ENCODE data around the gene NPM1.
"Not testable (repeated sequence)": the region's sequence is repeated elsewhere in the genome, so short reads cannot be mapped to it uniquely, and the experiment has no call there.

NPM1 gene, protein sequence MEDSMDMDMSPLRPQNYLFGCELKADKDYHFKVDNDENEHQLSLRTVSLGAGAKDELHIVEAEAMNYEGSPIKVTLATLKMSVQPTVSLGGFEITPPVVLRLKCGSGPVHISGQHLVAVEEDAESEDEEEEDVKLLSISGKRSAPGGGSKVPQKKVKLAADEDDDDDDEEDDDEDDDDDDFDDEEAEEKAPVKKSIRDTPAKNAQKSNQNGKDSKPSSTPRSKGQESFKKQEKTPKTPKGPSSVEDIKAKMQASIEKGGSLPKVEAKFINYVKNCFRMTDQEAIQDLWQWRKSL

DNA sequence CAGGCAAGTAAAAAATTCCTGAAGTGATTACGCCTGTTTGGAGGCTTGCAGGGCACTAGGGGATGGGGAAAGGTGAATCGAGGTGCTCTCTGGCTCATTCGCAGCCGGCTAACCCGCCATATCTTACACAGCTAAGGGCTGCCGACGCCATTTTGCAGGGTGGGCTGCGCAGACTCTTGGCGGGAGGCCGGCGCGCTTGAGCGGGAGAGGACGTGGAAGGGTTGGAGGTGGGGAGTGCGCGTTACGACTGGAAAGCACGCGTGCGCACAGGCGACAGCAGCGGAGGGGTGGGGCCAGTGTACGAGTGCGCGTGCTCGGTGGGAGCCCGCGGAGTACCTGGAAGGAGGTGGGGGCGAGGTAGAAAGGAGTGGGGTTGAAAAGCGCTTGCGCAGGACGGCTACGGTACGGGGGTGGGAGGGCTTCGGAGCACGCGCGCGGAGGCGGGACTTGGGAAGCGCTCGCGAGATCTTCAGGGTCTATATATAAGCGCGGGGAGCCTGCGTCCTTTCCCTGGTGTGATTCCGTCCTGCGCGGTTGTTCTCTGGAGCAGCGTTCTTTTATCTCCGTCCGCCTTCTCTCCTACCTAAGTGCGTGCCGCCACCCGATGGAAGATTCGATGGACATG is at the start of gene NPM1:
Gene NPM1, plus strand, starts transcription at position 505 of the 625 bp plus-strand sequence. Its CDS starts 100 bp downstream, at position 605.
- peak; percentile 99 for DNase-seq

- no peak for DNase-seq
These were observed 47.6 kb upstream of the NPM1 start for GRCh38 chr5:171340042-171340441.

GRCh38 chr5:171340491-171340890 is 47.2 kb upstream of the NPM1 start:
- no peak for DNase-seq

- DNase-seq, result peak; percentile 38
These were observed 45.1 kb upstream of the NPM1 start for GRCh38 chr5:171342362-171343111.

DNA sequence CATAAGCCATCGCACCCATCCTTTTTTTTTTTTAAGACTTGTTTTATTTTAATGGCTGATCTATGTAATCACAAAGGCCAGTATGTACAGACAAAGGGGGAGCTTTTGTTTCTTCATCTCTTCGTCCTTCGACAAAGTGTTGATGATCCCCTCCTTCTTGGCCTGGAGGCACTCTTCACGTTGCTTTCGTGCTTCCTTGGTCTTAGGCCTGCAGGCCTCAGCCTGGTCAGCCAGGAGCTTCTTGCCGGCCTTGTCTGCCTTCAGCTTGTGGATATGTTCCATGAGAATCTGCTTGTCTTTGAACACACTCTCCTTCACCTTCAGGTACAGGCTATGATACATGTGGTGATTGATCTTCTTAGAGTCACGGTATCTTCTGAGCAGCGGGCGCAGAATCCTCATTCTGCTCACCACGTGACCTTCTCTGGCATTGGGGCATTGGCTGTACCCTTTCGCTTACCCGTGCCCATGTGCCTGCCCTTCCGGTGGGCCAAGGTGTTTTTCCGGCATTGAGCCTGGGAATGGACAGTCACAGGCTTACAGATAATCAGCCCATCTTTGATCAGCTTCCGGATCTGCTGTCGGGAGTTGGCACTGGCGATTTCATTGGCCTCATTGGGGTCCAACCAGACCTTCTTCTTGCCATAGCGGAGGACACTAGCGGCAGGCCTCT is 42.6 kb upstream of the NPM1 start:
- DNase-seq, result no peak

- no peak for DNase-seq
These were observed 36.0 kb upstream of the NPM1 start for GRCh38 chr5:171351536-171352073.

GRCh38 chr5:171355302-171355724 is 32.3 kb upstream of the NPM1 start:
- no peak for DNase-seq

DNA sequence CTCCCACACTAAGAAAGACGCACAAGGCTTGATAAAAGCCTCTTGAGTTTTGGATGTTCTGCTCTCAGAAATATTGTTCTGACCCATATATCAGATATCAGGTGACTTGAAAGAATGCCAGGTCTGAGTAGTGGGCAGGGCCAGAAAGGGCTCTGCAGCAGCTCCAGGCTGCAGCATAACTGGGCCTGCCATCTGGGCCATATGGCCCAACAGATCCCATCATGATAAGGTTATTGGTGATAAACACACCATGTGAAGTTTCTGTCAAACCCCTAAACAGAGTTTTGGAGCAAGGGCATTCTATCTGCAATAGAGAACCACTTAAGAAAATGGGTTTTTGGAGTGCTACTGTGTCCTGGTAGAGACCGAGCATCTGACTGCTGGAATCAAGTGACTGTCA is 29.8 kb upstream of the NPM1 start:
- DNase-seq, result no peak

DNA sequence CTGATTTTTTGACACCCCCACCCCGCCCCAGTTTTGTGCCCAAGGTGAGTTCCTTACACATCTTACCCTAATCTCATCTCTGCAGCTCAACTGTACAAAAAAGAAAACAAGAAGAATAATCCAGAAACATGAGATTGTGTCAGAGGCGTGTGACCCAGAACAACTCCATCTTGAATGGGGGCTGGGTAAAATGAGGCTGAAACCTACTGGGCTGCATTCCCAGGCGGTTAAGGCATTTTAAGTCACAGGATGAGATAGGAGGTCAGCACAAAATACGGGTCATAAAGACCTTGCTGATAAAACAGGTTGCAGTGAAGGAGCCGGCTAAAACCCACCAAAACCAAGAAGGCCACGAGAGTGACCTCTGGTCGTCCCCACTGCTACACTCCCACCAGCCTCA is 26.5 kb upstream of the NPM1 start:
- not testable (repeated sequence) for DNase-seq

DNA sequence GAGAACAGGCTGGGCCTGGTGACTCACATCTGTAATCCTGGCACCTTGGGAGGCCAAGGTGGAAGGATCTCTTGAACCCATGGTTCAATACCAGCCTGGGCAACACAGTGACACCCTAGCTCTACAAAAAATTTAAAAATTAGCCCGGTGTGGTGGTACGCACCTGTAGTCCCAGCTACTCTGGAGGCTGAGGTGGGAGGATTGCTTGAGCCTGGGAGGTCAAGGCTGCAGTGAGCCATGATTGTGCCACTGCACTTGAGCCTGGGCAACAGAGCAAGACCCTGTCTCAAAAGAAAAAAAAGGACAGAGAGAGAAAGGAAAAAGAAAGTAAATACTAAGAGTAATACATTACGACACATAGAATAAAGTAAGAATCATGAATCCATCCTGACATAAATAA is 24.4 kb upstream of the NPM1 start:
- not testable (repeated sequence) for DNase-seq

GRCh38 chr5:171363846-171364245 is 23.8 kb upstream of the NPM1 start:
- no peak for DNase-seq

DNA sequence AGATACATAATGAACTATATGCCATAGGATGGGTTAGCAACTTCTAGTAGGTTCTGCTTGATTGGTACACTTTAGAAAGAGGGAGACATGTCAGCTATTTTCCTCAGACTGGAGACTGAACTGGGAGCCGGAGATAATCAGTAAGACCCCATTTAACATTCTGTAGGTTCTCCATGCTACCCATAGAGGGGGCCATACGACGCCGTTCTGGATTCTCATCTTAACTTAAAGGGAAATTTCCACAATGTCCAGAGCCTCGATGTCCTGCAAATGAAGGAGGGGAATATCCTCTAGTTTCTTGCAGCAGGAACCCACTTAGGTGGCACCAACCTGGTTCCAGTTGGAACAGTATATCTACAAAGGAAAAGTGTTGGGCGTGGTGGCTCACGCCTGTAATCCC is 22.3 kb upstream of the NPM1 start:
- no peak for DNase-seq

DNA sequence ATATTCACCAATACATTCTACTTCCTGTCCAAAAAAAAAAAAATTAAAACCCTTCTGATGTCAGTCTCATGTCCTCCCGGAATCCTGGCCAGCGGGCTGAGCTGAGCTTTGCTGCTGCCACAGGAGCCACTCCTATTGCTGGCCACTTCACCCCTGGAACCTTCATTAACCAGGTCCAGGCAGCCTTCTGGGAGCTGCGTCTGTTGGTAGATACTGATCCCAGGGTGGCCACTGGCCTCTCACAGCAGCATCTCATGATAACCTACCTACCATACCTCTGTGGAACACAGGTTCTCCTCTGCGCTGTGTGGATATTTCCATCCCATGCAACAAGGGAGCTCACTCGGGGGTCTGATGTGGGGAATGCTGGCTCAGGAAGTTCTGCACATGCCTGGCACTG is 21.0 kb upstream of the NPM1 start:
- DNase-seq, result no peak

DNA sequence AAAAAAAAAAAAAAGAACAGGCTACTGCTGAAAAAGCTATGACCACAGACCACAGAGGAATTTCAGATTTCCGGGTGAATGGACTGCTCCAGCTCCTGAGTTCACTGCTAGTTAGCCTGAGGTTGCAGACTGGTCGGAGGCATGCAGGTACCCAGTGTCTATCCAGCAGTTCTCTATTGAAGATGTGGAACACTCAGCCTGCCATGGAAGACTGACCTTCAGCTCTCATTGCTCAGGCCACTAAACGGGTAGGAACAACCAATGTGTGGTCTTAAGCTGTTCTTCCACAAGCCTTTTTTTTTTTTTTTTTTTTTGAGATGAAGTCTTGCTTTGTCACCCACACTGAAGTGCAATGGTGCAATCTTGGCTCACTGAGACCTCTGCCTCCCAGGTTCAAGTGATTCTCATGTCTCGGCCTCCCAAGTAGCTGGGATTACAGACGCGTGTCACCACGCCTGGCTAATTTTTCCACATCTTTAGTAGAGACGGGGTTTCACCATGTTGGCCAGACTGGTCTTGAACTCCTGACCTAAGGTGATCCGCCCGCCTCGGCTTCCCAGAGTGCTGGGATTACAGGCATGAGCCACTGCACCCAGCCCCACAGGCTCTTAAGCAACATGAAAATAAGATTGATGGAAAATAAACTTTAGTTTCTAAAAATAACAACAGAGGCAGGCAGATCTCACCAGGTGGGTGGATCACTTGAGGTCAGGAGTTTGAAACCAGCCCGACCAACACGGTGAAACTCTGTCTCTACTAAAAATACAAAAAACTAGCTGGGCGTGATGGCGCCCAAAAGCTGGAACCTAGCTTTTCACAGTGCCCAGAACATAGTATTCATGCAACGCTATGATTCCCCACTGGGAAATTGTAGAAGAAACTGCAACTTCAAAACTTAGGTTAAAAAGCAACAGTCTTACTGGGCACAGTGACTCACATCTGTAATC is 20.0 kb upstream of the NPM1 start:
- no peak for DNase-seq

DNA sequence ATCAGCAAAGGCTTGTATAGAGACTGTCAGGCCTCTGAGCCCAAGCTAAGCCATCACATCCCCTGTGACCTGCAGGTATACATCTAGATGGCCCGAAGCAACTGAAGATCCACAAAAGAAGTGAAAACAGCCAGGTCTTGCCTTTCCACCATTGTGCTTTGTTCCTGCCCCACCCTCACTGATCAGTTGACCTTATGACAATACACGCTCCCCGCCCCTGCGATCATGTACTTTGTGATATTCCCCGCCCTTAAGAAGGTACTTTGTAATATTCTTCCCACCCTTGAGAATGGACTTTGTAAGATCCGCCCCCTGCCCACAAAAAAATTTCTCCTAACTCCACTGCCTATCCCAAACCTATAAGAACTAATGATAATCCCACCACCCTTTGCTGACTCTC is 18.6 kb upstream of the NPM1 start:
- DNase-seq, result no peak

- no peak for DNase-seq
These were observed 17.8 kb upstream of the NPM1 start for GRCh38 chr5:171369898-171370297.

GRCh38 chr5:171370881-171371280 is 16.8 kb upstream of the NPM1 start:
- DNase-seq, result not testable (repeated sequence)

- DNase-seq, result no peak
These were observed 16.3 kb upstream of the NPM1 start for GRCh38 chr5:171371326-171371725.

- DNase-seq, result no peak
These were observed 7.7 kb upstream of the NPM1 start for GRCh38 chr5:171379961-171380360.

- not testable (repeated sequence) for DNase-seq
These were observed 3.2 kb upstream of the NPM1 start for GRCh38 chr5:171384416-171384815.

DNA sequence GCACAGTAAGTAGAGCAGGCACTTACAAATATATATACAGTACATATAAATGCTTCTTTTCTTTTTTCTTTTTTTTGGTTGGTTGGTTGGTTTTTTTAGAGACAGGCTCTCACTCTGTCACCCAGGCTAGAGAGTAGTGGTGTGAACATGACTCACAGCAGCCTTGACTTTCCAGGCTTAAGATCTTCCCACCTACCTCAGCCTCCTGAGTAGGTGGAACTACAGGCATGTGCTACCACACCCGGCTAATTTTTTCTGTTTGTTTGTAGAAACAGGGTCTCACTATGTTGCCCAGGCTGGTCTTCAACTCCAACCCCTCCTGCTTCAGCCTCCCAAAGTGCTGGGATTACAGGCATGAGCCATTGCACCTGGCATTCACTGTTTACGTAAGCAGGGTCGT is 2.6 kb upstream of the NPM1 start:
- not testable (repeated sequence) for DNase-seq
